ENCODE data around the gene MTX2. TPM values are rescaled to one million over a fixed set of nuclear protein-coding genes. Genes with fewer than 3 reads are reported as not detected.
"Not testable (repeated sequence)": the region's sequence is repeated elsewhere in the genome, so short reads cannot be mapped to it uniquely, and the experiment has no call there.

The MTX2 gene
- total and polyA plus RNA-seq, 2 donors: 32.2 to 57.7 TPM

GRCh38 chr2:176331646-176332045, 62.4 kb downstream of the MTX2 start:
- H3K4me3 ChIP-seq (ENCODE audit: low read length in 2 of 2): no peak overlapping the region
- H3K36me3 ChIP-seq (ENCODE audit: control insufficient read depth in 2 of 2, insufficient read depth in 2 of 2, low read length in 1 of 2): no peaks in the 10 kb centered on the region
- DNase-seq (ENCODE audit: low read depth in 6 of 9, low spot score in 9 of 9): no peak
- H3K4me1 ChIP-seq (ENCODE audit: control insufficient read depth in 2 of 2, insufficient read depth in 2 of 2, low read length in 2 of 2): no peaks in the 10 kb centered on the region
- WGBS: 98% methylated on average over 1 of the region's 1 CpG
- H3K9me3 ChIP-seq (ENCODE audit: control insufficient read depth in 2 of 2, insufficient read depth in 1 of 2, low read length in 1 of 2): no peaks in the 10 kb centered on the region
- no peak overlapping the region for H3K27ac ChIP-seq (ENCODE audit: low read depth in 1 of 2, low read length in 1 of 2)
- no peaks in the 10 kb centered on the region for H3K27me3 ChIP-seq (ENCODE audit: control insufficient read depth in 2 of 2, insufficient read depth in 1 of 2, low read length in 1 of 2)

GRCh38 chr2:176334729-176335128, 65.5 kb downstream of the MTX2 start:
- H3K27ac ChIP-seq (ENCODE audit: low read depth in 1 of 2, low read length in 1 of 2): no peak overlapping the region

GRCh38 chr2:176338395-176338794, 69.2 kb downstream of the MTX2 start:
- Histone ChIP-seq H3K27ac (ENCODE audit: low read depth in 1 of 2, low read length in 1 of 2) (no peak overlapping the region), H3K4me1 (ENCODE audit: control insufficient read depth in 2 of 2, insufficient read depth in 2 of 2, low read length in 2 of 2) (no peaks in the 10 kb centered on the region), H3K36me3 (ENCODE audit: control insufficient read depth in 2 of 2, insufficient read depth in 2 of 2, low read length in 1 of 2) (peaks cover 0 to 8% of the 10 kb centered on the region in 2 donors), H3K4me3 (ENCODE audit: low read length in 2 of 2) (no peak overlapping the region), H3K9me3 (ENCODE audit: control insufficient read depth in 2 of 2, insufficient read depth in 1 of 2, low read length in 1 of 2) (no peaks in the 10 kb centered on the region), H3K27me3 (ENCODE audit: control insufficient read depth in 2 of 2, insufficient read depth in 1 of 2, low read length in 1 of 2) (no peaks in the 10 kb centered on the region)
- 97% methylated on average over 3 of the region's 3 CpGs for WGBS
- no peak for DNase-seq (ENCODE audit: low read depth in 6 of 9, low spot score in 9 of 9)

More at GRCh38 chr2:176334729-176335128, 65.5 kb downstream of the MTX2 start:
- DNase-seq (ENCODE audit: low read depth in 6 of 9, low spot score in 9 of 9): no peak
- WGBS: 97% methylated on average over 1 of the region's 1 CpG
- no peak overlapping the region for H3K4me3 ChIP-seq (ENCODE audit: low read length in 2 of 2)
- no peaks in the 10 kb centered on the region for H3K9me3 ChIP-seq (ENCODE audit: control insufficient read depth in 2 of 2, insufficient read depth in 1 of 2, low read length in 1 of 2)
- H3K4me1 ChIP-seq (ENCODE audit: control insufficient read depth in 2 of 2, insufficient read depth in 2 of 2, low read length in 2 of 2): no peaks in the 10 kb centered on the region
- no peaks in the 10 kb centered on the region for H3K27me3 ChIP-seq (ENCODE audit: control insufficient read depth in 2 of 2, insufficient read depth in 1 of 2, low read length in 1 of 2)
- H3K36me3 ChIP-seq (ENCODE audit: control insufficient read depth in 2 of 2, insufficient read depth in 2 of 2, low read length in 1 of 2): peaks cover 0 to 8% of the 10 kb centered on the region in 2 donors

GRCh38 chr2:176339208-176339607, 70.0 kb downstream of the MTX2 start:
- H3K27ac ChIP-seq (ENCODE audit: low read depth in 1 of 2, low read length in 1 of 2): no peak overlapping the region
- no peaks in the 10 kb centered on the region for H3K27me3 ChIP-seq (ENCODE audit: control insufficient read depth in 2 of 2, insufficient read depth in 1 of 2, low read length in 1 of 2)
- H3K36me3 ChIP-seq (ENCODE audit: control insufficient read depth in 2 of 2, insufficient read depth in 2 of 2, low read length in 1 of 2): peaks cover 0 to 8% of the 10 kb centered on the region in 2 donors
- no peaks in the 10 kb centered on the region for H3K9me3 ChIP-seq (ENCODE audit: control insufficient read depth in 2 of 2, insufficient read depth in 1 of 2, low read length in 1 of 2)
- H3K4me1 ChIP-seq (ENCODE audit: control insufficient read depth in 2 of 2, insufficient read depth in 2 of 2, low read length in 2 of 2): no peaks in the 10 kb centered on the region
- no peak overlapping the region for H3K4me3 ChIP-seq (ENCODE audit: low read length in 2 of 2)
- 96% methylated on average over 1 of the region's 1 CpG for WGBS
- no peak for DNase-seq (ENCODE audit: low read depth in 6 of 9, low spot score in 9 of 9)

GRCh38 chr2:176356251-176356650, 87.0 kb downstream of the MTX2 start:
- Histone ChIP-seq H3K27ac (ENCODE audit: low read depth in 1 of 2, low read length in 1 of 2) (no peak overlapping the region), H3K9me3 (ENCODE audit: control insufficient read depth in 2 of 2, insufficient read depth in 1 of 2, low read length in 1 of 2) (no peaks in the 10 kb centered on the region), H3K36me3 (ENCODE audit: control insufficient read depth in 2 of 2, insufficient read depth in 2 of 2, low read length in 1 of 2) (no peaks in the 10 kb centered on the region), H3K27me3 (ENCODE audit: control insufficient read depth in 2 of 2, insufficient read depth in 1 of 2, low read length in 1 of 2) (no peaks in the 10 kb centered on the region), H3K4me3 (ENCODE audit: low read length in 2 of 2) (no peak overlapping the region), H3K4me1 (ENCODE audit: control insufficient read depth in 2 of 2, insufficient read depth in 2 of 2, low read length in 2 of 2) (no peaks in the 10 kb centered on the region)
- no peak for DNase-seq (ENCODE audit: low read depth in 6 of 9, low spot score in 9 of 9)
- WGBS: 89% methylated on average over 4 of the region's 4 CpGs

GRCh38 chr2:176364273-176364977, 95.2 kb downstream of the MTX2 start:
- Histone ChIP-seq H3K4me1 (ENCODE audit: control insufficient read depth in 2 of 2, insufficient read depth in 2 of 2, low read length in 2 of 2) (no peaks in the 10 kb centered on the region), H3K27ac (ENCODE audit: low read depth in 1 of 2, low read length in 1 of 2) (no peak overlapping the region), H3K4me3 (ENCODE audit: low read length in 2 of 2) (no peak overlapping the region), H3K36me3 (ENCODE audit: control insufficient read depth in 2 of 2, insufficient read depth in 2 of 2, low read length in 1 of 2) (no peaks in the 10 kb centered on the region), H3K9me3 (ENCODE audit: control insufficient read depth in 2 of 2, insufficient read depth in 1 of 2, low read length in 1 of 2) (no peaks in the 10 kb centered on the region), H3K27me3 (ENCODE audit: control insufficient read depth in 2 of 2, insufficient read depth in 1 of 2, low read length in 1 of 2) (no peaks in the 10 kb centered on the region)
- no peak for DNase-seq (ENCODE audit: low read depth in 6 of 9, low spot score in 9 of 9)
- WGBS: 87% methylated on average over 3 of the region's 3 CpGs

GRCh38 chr2:176368349-176368748, 99.1 kb downstream of the MTX2 start:
- 90% methylated on average over 1 of the region's 1 CpG for WGBS
- no peak overlapping the region for H3K4me3 ChIP-seq (ENCODE audit: low read length in 2 of 2)
- H3K36me3 ChIP-seq (ENCODE audit: control insufficient read depth in 2 of 2, insufficient read depth in 2 of 2, low read length in 1 of 2): no peaks in the 10 kb centered on the region
- H3K27me3 ChIP-seq (ENCODE audit: control insufficient read depth in 2 of 2, insufficient read depth in 1 of 2, low read length in 1 of 2): peaks cover 0 to 4% of the 10 kb centered on the region in 2 donors
- DNase-seq (ENCODE audit: low read depth in 6 of 9, low spot score in 9 of 9): no peak
- H3K4me1 ChIP-seq (ENCODE audit: control insufficient read depth in 2 of 2, insufficient read depth in 2 of 2, low read length in 2 of 2): no peaks in the 10 kb centered on the region
- no peaks in the 10 kb centered on the region for H3K9me3 ChIP-seq (ENCODE audit: control insufficient read depth in 2 of 2, insufficient read depth in 1 of 2, low read length in 1 of 2)
- no peak overlapping the region for H3K27ac ChIP-seq (ENCODE audit: low read depth in 1 of 2, low read length in 1 of 2)

- WGBS: 89% methylated on average over 13 of the region's 13 CpGs
- Histone ChIP-seq H3K4me1 (ENCODE audit: control insufficient read depth in 2 of 2, insufficient read depth in 2 of 2, low read length in 2 of 2) (no peaks in the 10 kb centered on the region), H3K36me3 (ENCODE audit: control insufficient read depth in 2 of 2, insufficient read depth in 2 of 2, low read length in 1 of 2) (no peaks in the 10 kb centered on the region), H3K27me3 (ENCODE audit: control insufficient read depth in 2 of 2, insufficient read depth in 1 of 2, low read length in 1 of 2) (peaks cover 0 to 4% of the 10 kb centered on the region in 2 donors), H3K4me3 (ENCODE audit: low read length in 2 of 2) (no peak overlapping the region), H3K9me3 (ENCODE audit: control insufficient read depth in 2 of 2, insufficient read depth in 1 of 2, low read length in 1 of 2) (no peaks in the 10 kb centered on the region), H3K27ac (ENCODE audit: low read depth in 1 of 2, low read length in 1 of 2) (no peak overlapping the region)
- no peak for DNase-seq (ENCODE audit: low read depth in 6 of 9, low spot score in 9 of 9)
Measured at GRCh38 chr2:176370467-176371171, 101.4 kb downstream of the MTX2 start.

GRCh38 chr2:176373155-176373554, 103.9 kb downstream of the MTX2 start:
- 94% methylated on average over 1 of the region's 1 CpG for WGBS
- not testable (repeated sequence) for DNase-seq (ENCODE audit: low read depth in 6 of 9, low spot score in 9 of 9); H3K9me3 ChIP-seq (ENCODE audit: control insufficient read depth in 2 of 2, insufficient read depth in 1 of 2, low read length in 1 of 2); H3K27ac ChIP-seq (ENCODE audit: low read depth in 1 of 2, low read length in 1 of 2); H3K4me3 ChIP-seq (ENCODE audit: low read length in 2 of 2); H3K4me1 ChIP-seq (ENCODE audit: control insufficient read depth in 2 of 2, insufficient read depth in 2 of 2, low read length in 2 of 2); H3K36me3 ChIP-seq (ENCODE audit: control insufficient read depth in 2 of 2, insufficient read depth in 2 of 2, low read length in 1 of 2); H3K27me3 ChIP-seq (ENCODE audit: control insufficient read depth in 2 of 2, insufficient read depth in 1 of 2, low read length in 1 of 2)

All from thymus (tissue), 11 donors.